ENCODE results near the gene ENHO.

The ENHO gene
- total RNA-seq, result 0.75 reads per million

DNA sequence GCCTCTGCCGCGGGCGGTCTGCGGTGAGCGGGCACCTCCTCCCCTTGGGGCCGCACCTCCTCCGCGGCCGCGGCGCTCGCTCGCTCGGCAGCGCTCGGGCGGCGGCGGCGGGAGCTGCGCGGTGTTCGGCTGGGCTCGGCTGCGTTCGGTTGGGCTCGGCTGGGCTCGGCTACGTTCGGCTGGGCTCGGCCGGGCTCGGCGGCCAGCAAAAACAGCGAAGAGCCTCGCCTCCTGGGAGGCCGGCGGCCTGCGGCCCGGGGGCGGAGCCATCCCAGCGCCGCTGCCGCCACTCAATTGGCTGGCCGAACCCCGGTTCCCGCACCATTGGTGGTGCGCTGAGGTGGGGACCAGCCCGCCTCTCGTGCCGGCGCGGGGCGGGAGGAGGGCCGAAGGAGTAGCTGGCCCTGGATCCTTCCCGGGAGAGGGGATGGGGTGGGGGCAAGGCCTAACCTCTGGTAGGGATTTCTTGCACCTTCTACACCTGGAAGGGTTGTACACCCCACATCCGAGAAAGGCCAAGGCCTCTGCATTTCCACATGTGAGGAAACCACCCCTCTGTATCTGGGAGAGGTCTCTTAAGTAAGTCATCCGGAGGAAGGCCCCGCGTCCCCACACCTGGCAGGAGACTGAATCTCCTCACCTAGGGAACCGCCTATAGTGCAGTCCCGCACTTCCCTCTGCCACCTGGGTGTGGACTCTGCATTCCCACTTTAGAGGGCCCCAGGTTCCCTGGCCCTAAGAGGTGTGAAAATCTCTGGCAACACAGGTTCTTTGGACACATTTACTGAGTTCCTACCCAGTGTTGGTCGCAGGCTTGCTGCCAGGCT, at the start of gene ENHO:
TSS of gene ENHO (minus strand) at position 20 of the 827 bp plus-strand sequence. CDS start 1,295 bp downstream, outside the sequence.
- peak; percentile 78 for DNase-seq

DNA sequence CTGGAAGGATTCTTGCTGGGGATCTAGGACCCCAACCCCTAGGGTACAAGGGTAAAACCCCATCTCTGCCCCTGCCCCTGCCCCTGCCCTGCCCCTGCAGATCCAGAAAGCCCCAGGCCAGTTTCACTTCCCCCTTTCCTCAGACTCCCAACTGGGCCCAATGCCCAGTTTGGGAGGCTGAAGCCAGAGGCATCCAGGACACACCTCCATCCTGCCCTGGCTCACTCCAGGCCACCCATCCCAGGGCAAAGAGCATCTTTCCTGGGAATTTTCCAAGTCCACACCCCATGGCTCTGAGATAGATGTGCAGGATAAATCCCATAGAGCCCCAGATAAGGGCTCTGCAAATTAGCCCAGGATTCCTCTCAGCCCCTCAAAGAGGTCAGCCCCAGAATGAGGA, 49.3 kb upstream of the ENHO start:
- DNase-seq, result no peak

- DNase-seq, result no peak
These were observed 48.7 kb upstream of the ENHO start for GRCh38 chr9:34571481-34571810.

DNA sequence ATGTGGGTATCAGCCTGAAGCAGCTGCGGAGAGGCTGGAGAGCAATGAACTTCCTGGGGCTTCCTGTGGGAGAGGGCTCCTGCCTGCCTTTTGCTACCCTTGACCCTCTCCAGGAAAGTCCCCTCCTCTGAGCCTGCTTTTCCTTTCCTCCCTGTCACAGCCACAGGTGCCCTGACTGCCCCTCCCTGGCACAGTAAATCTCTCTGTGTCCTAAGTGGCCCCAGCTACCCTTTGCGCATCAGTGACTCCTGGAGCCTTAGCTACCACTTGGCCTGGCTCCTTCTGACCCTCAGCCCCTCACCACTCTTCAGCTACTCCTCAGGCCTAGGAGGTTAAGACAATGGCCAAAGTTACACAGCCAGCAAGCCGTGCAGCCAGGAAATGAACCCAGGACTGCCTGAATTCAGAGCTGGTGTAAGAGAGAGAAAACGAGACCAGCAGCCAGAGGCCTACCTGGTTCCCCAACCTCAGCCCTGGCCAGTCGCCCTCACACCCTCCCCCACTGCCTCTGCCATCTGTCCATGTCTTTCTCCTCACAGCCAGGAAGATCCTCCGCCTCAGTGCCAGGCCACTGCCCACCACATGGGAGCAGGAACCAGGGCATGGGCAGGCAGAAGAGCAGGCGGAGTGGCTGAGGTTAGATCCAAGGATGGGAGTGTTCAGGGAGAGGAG, 48.2 kb upstream of the ENHO start:
- no peak for DNase-seq

DNA sequence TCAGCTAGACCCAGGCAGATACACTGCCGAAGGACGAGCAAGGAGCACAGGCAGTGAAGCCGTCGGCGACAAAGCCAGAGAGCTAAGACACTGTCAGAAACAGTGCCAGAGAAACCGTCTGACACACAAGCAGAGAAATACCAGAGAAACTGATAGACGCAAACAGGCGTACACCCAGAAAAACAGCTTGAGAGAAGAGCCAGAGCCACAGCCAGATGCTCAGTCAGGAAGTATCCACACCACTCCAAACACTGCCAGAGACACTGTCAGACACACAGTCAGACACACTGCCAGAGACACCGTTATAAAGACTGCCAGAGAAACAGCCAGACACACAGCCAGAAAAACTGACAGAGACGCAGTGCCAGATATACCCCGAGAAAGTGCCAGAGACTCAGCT, 47.6 kb upstream of the ENHO start:
- no peak for DNase-seq

GRCh38 chr9:34568774-34569173, 46.0 kb upstream of the ENHO start:
- no peak for DNase-seq

- no peak for DNase-seq
These were observed 45.3 kb upstream of the ENHO start for GRCh38 chr9:34568133-34568532.

- no peak for DNase-seq
These were observed 44.2 kb upstream of the ENHO start for GRCh38 chr9:34566972-34567371.

GRCh38 chr9:34566322-34566721, 43.5 kb upstream of the ENHO start:
- DNase-seq, result no peak

DNA sequence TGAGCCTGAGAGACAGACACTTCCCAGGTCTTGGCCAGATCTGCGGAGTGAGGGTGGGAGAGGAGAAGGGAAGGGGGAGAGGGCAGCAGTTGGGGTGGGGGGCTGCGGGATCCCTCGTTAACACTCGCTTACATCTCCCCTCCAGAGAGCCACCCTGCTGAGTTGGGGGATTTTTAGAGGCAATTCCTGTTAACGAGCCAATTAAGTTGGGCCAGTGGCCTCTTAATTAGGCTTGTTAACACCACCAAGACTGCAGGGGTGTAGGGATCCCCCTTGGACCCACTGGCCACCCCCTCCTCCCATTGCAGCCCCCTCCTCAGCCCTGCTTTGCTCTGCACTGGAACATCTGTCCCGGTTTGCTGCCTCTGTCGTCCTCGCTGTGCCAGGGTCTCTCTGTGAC, 43.1 kb upstream of the ENHO start:
- no peak for DNase-seq

DNA sequence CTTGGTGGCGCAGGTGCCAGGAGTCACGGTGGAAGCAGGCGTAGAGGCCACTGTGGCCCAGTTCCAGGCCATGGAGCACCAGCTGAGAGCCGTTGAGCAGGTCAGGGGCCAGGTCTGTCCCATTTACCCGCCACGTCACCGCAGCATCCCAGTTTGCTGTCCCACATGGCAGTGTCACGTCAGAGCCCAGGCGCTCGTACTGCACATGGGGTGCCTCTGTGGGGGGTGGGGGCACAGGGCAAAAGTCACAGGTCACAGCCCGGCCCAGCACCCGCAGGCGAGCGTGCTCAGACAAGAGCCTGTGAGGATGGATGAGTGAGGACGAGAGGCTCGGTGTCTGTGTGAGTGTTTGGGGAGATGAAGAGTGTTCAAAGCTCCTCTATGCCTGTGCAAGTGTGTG, 41.8 kb upstream of the ENHO start:
- DNase-seq, result no peak

- no peak for DNase-seq
These were observed 40.5 kb upstream of the ENHO start for GRCh38 chr9:34563262-34563661.

DNA sequence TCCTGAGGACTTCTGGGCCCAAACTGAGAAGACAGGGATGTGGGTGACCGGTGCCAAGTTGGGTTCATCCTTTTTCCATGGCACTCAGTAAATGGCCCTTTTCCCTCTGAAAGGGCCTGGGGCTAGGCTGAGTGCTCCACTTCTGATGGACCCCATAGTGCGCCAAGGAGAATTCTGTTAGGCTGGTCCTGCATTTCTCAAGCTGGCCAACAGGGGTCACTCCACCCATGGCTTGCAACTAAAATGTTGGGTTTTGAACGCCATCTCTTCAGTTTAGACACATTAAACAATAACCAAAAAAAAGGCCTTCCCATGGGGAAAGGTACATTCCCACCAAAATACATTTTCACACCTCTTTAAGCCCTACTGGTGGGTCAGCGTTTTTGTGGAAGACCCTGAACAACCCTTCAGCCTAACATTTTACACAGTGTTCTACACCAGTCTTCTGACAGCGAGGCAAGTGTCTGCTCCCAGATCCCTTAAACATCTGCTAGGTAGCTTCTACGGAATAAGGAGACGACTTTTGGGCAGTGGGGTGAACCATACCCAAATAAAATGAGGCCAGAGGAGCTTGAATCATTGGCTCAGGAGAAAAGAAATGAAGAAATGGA, 39.5 kb upstream of the ENHO start:
- no peak for DNase-seq

DNA sequence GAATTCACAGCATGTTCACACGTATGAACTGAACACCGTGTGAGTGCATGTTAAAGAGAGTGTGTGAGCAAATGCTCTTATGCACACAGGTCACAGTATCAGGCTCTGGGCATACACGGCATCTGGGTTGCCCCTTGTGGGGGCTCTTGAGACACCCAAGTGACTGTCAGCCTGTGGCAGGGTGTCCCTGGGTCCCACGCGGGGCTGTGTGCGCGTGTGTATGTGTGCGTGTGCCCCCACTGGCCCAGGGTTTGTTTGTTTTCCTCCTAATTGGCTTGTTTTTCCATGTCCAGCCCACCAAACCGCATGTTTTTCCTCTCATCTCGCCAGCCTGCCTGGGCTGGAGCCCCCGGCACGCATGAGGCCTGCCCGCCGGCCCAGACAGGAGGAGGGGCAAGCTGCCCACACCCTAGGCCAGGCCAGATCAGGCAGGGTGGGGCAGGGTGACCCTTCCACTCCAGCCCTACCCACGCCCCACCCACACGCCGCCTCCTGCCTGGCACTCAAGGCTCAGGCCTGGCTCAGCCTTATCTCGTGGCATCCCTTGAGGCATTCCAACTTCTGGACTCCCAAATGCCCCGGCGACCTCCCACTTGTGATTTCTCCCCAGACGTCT, 37.9 kb upstream of the ENHO start:
- DNase-seq, result no peak

GRCh38 chr9:34559624-34560455, 37.0 kb upstream of the ENHO start:
- DNase-seq, result no peak

DNA sequence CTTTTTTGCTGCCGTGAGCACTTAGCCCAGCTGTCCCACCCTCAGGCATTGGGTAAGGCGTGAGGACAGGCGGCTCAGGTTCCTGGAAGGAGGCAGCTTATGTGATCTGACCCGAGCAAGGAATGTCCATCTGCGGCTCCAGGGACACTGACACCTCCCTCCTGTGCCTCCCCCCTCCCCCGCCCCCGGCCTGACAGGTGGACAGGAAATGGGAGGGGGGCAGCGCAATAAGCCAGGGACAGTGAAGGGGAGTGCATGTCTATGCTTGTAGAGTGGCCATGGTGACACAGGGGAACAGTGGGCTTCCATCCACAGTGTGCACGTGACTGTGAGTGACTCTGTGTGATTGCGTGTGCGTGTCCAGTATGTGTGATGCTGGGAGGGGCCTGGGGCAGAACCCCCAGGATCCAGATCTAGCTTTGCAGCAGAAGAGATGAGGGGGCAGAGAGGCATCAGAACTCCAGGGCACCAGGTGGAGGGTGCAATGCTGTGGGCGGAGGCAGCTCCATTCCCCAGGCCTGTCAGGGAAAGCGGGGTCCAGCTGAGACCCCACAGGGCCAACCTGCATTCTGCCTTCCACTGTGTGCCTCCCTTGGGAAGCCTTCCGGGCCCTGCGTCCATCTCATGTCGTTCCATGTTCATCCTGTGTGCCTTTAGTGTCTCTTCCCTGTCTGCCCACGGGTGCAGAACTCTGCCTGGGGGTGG, 36.3 kb upstream of the ENHO start:
- DNase-seq, result no peak

GRCh38 chr9:34558364-34558763, 35.6 kb upstream of the ENHO start:
- no peak for DNase-seq

- DNase-seq, result no peak
These were observed 34.9 kb upstream of the ENHO start for GRCh38 chr9:34557426-34558321.

GRCh38 chr9:34556949-34557348, 34.2 kb upstream of the ENHO start:
- DNase-seq, result no peak

DNA sequence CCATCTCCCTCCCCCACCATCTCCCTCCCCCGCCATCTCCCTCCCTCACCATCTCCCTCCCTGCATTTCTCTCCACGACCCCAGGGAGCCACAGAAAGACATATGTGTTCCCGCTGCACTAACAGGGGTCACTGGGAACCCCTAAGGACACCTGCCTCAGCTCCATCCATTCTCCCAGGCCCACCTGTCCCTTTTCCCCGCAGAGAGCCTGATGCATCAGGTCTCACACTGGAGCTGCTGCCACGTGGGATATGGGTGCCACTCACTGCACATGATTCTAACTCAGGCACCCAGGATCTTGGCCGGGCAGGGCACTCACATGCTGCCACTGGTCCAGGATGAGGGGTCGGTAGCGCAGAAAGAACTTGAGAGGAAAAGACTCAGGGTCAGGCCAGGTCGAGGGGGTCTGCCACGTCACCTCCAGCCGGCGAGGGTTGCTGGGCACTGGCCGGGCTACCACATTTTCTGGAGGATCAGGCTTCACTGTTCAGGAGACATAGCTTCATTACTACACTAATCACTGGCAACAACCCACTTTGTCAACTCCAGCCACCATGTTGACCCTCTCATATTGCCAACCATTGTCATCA, 33.2 kb upstream of the ENHO start:
- no peak for DNase-seq

GRCh38 chr9:34555500-34555899, 32.7 kb upstream of the ENHO start:
- DNase-seq, result no peak
